HL-60 (cell line): ENCODE measurements around the gene TRPV4.

Source experiments
- DNase-seq, 2 experiments: peaks; one replicate each; pipeline ENCODE4 v3.0.0-alpha.2; 2010 to 2020; ENCODE audit warnings: low read depth in 1 of 2, low spot score in 1 of 2
- H3K27ac ChIP-seq: fragments of 250-450 bp; sonication (Bioruptor Pico); replicated peaks from 2 replicates; pipeline ENCODE4 v1.5.1; 2020; ENCODE audit warnings: mild to moderate bottlenecking, moderate library complexity
- H3K27me3 ChIP-seq: fragments of 250-450 bp; sonication (Bioruptor Pico); 2 replicates; pipeline ENCODE4 v1.5.1; 2021; ENCODE audit warnings: mild to moderate bottlenecking, moderate library complexity; ENCODE audit not compliant: insufficient read depth, poor library complexity, severe bottlenecking
- H3K4me3 ChIP-seq: replicated peaks from 2 replicates; pipeline ENCODE4 v1.5.1; 2011; ENCODE audit warnings: mild to moderate bottlenecking, control low read depth, low read length; ENCODE audit not compliant: insufficient read depth
- CTCF ChIP-seq: IDR thresholded peaks from one replicate; pipeline ENCODE4 v1.5.1; 2011; ENCODE audit warnings: low read length, control low read depth, inconsistent platforms; ENCODE audit not compliant: insufficient read depth
- GABPA ChIP-seq: IDR thresholded peaks from 2 replicates; pipeline ENCODE4 v1.6.1; 2012; ENCODE audit warnings: low read depth
- POLR2AphosphoS5 ChIP-seq: IDR thresholded peaks from 2 replicates; pipeline ENCODE4 v1.6.1; 2012; ENCODE audit warnings: low read depth
- REST ChIP-seq: IDR thresholded peaks from 2 replicates; pipeline ENCODE4 v1.6.1; 2012; ENCODE audit warnings: low read depth; ENCODE audit not compliant: insufficient replicate concordance
- SPI1 ChIP-seq: IDR thresholded peaks from 2 replicates; pipeline ENCODE4 v1.6.1; 2012; ENCODE audit warnings: low read depth, mild to moderate bottlenecking, borderline replicate concordance

The TRPV4 gene

GRCh38 chr12:109840305-109841074 lies 7.3 kb upstream of the TRPV4 start:
- Histone ChIP-seq H3K27ac (no peak overlapping the region), H3K4me3 (no peak overlapping the region), H3K27me3 (no peaks in the 10 kb centered on the region)
- no peak for TF ChIP-seq POLR2AphosphoS5
- TF ChIP-seq SPI1 = no peak
- TF ChIP-seq REST = no peak
- no peak for TF ChIP-seq CTCF
- TF ChIP-seq GABPA = no peak
- DNase-seq = no peak

- TF ChIP-seq POLR2AphosphoS5 (no peak), SPI1 (no peak), REST (no peak), CTCF (no peak), GABPA (no peak)
Measured at GRCh38 chr12:109839444-109839843, 6.2 kb upstream of the TRPV4 start.

GRCh38 chr12:109836916-109837315 lies 3.7 kb upstream of the TRPV4 start:
- peaks cover 8% of the 10 kb centered on the region for H3K27me3 ChIP-seq
- DNase-seq = no peak
- H3K27ac ChIP-seq = no peak overlapping the region
- TF ChIP-seq CTCF (no peak), REST (no peak), POLR2AphosphoS5 (no peak), GABPA (no peak), SPI1 (no peak)
- no peak overlapping the region for H3K4me3 ChIP-seq

More at GRCh38 chr12:109839444-109839843, 6.2 kb upstream of the TRPV4 start:
- no peak for DNase-seq
- no peaks in the 10 kb centered on the region for H3K27me3 ChIP-seq
- H3K4me3 ChIP-seq = no peak overlapping the region
- no peak overlapping the region for H3K27ac ChIP-seq
